K562 (cell line): Measurements from ENCODE around the gene ADAM15. TPM values are rescaled to one million over a fixed set of nuclear protein-coding genes. Genes with fewer than 3 reads are reported as not detected.

ENCODE experiments used
- E2F6 ChIP-seq, 2 experiments: IDR thresholded peaks; 2 replicates each; pipeline ENCODE4 v1.6.1; 2011; ENCODE audit warnings: borderline replicate concordance in 1 of 2, control low read depth in 1 of 2, low read depth in 1 of 2, low read length in 1 of 2, mild to moderate bottlenecking in 1 of 2, mixed read lengths in 1 of 2, moderate library complexity in 1 of 2; ENCODE audit not compliant: insufficient read depth in 1 of 2, insufficient read length in 1 of 2, poor library complexity in 1 of 2, severe bottlenecking in 1 of 2; ENCODE audit errors: extremely low read depth in 1 of 2
- FOSL1 ChIP-seq: fragments of 200-800 bp; sonication (Bioruptor generic); conservative IDR thresholded peaks from 2 replicates; pipeline ENCODE4 v1.6.1; 2016; ENCODE audit warnings: missing genetic modification characterization, missing compliant biosample characterization
- GABPB1 ChIP-seq: sonication (generic); formaldehyde crosslinking; IDR thresholded peaks from 2 replicates; pipeline ENCODE4 v1.8.0; 2022; ENCODE audit warnings: mild to moderate bottlenecking, missing genetic modification reagents
- JUN ChIP-seq, 2 experiments: sonication (generic) in 1 of 2; formaldehyde crosslinking in 1 of 2; IDR thresholded peaks; 2 replicates each; pipeline versions ENCODE4 v1.6.1 to v1.8.0; 2012 to 2022; ENCODE audit warnings: borderline replicate concordance in 2 of 2, mild to moderate bottlenecking in 2 of 2, improper control_type of control experiment in 1 of 2, low read depth in 1 of 2, low read length in 1 of 2, missing genetic modification reagents in 1 of 2
- MAX ChIP-seq: sonication (generic); formaldehyde crosslinking; IDR thresholded peaks from 2 replicates; pipeline ENCODE4 v1.9.0; 2022; ENCODE audit warnings: mild to moderate bottlenecking, missing genetic modification reagents
- PPARD ChIP-seq: fragments of 250-450 bp; sonication (Bioruptor Pico); IDR thresholded peaks from 2 replicates; pipeline ENCODE4 v1.8.0; 2022; ENCODE audit warnings: inconsistent platforms, mild to moderate bottlenecking, moderate library complexity
- RBM25 ChIP-seq: fragments of 200-400 bp; formaldehyde crosslinking; IDR thresholded peaks from 2 replicates; pipeline ENCODE4 v1.6.1; 2018; ENCODE audit warnings: low read length, low read depth, moderate library complexity; ENCODE audit not compliant: severe bottlenecking
- SIN3A ChIP-seq, 2 experiments: fragments of 150-350 bp in 1 of 2; IDR thresholded peaks; 2 replicates each; pipeline ENCODE4 v1.6.1; 2011 to 2016; ENCODE audit warnings: borderline replicate concordance in 2 of 2, low read depth in 2 of 2, low read length in 2 of 2, mild to moderate bottlenecking in 2 of 2, moderate library complexity in 2 of 2; ENCODE audit not compliant: control insufficient read depth in 1 of 2
- SRSF7 ChIP-seq: fragments of 200-400 bp; formaldehyde crosslinking; optimal IDR thresholded peaks from 2 replicates; pipeline ENCODE3; 2017; ENCODE audit warnings: mild to moderate bottlenecking, low read depth, low read length
- TCF3 ChIP-seq: sonication (generic); formaldehyde crosslinking; IDR thresholded peaks from 2 replicates; pipeline ENCODE4 v1.4.0; 2020; ENCODE audit warnings: mild to moderate bottlenecking, missing genetic modification reagents
- ZFX ChIP-seq: sonication (generic); formaldehyde crosslinking; IDR thresholded peaks from 2 replicates; pipeline ENCODE4 v1.8.0; 2022; ENCODE audit warnings: mild to moderate bottlenecking, missing genetic modification reagents, moderate library complexity
- polyA plus RNA-seq, 8 experiments: library from polyadenylated mRNA; depleted of rRNA in 4 of 8; stranded (reverse) in 5 of 8; unstranded in 3 of 8; fragments of >200 nt; fragmentation: Nextera tagmentation in 2 of 8; fragmentation: Illumina TruSeq in 1 of 8; extraction: Ambion mirVana in 2 of 8; extraction: Trizol in 1 of 8; gene quantifications; 2 replicates each; pipeline versions ENCODE4 v1.2.1 to v1.2.3, GENCODE V29; 2011 to 2014; ENCODE audit warnings: inconsistent platforms in 1 of 8, missing spikeins in 1 of 8
- total RNA-seq, 7 experiments: library from RNA; depleted of rRNA in 6 of 7; stranded (reverse); fragments of >200 nt in 6 of 7; fragmentation: Illumina TruSeq in 2 of 7; extraction: Trizol in 2 of 7; gene quantifications; 2 replicates each; pipeline versions ENCODE4 v1.2.1 to v1.2.3, GENCODE V29; 2011 to 2021; ENCODE audit warnings: low replicate concordance in 1 of 7
- TF ChIP-seq, protein P1 (sequence below): fragments of 200-800 bp; sonication (Bioruptor generic); IDR thresholded peaks from 2 replicates; pipeline ENCODE4 v1.6.1; 2016; ENCODE audit warnings: missing genetic modification characterization, missing compliant biosample characterization
- TF ChIP-seq, protein P2 (sequence below): fragments of 250-450 bp; sonication (Bioruptor Pico); IDR thresholded peaks from 2 replicates; pipeline ENCODE4 v1.5.1; 2021; ENCODE audit warnings: mild to moderate bottlenecking

ADAM15 gene
- total and polyA plus RNA-seq, 9 of the 15 experiments (the other 6 are each of a cell fraction or from before 2014, with no cell fraction given), result 0.69 to 72.3 (median 32.8) TPM

GRCh38 chr1:155003766-155004351 is 47.3 kb upstream of the ADAM15 start (continued):
- TF ChIP-seq E2F6 (IDR thresholded peaks at IDR 0.05; ENCODE audit: borderline replicate concordance in 1 of 2, extremely low read depth in 1 of 2, insufficient read depth in 1 of 2, insufficient read length in 1 of 2, low read depth in 1 of 2, low read length in 1 of 2, poor library complexity in 1 of 2, severe bottlenecking in 1 of 2), result no peak
- TF ChIP-seq JUN (IDR thresholded peaks at IDR 0.05; ENCODE audit: borderline replicate concordance, low read depth, low read length), result no peak
- TF ChIP-seq JUN (CRISPR knock-in tag; IDR thresholded peaks at IDR 0.05; ENCODE audit: borderline replicate concordance), result no peak
- peak in 1 of 2 experiments; percentile 77; a peak in 1 of 4 replicates for TF ChIP-seq SIN3A (IDR thresholded peaks at IDR 0.05; ENCODE audit: borderline replicate concordance in 2 of 2, control insufficient read depth in 1 of 2, low read depth in 2 of 2, low read length in 2 of 2)
- 0 out of 2 replicates have a peak, but pooled peaks have one; percentile 19 for TF ChIP-seq FOSL1 (tag)
- TF ChIP-seq RBM25, result no peak
- TF ChIP-seq MAX, result no peak
- TF ChIP-seq TCF3, result no peak
- TF ChIP-seq SRSF7, result no peak
- TF ChIP-seq GABPB1, result peak; percentile 74
- TF ChIP-seq, protein P1, sequence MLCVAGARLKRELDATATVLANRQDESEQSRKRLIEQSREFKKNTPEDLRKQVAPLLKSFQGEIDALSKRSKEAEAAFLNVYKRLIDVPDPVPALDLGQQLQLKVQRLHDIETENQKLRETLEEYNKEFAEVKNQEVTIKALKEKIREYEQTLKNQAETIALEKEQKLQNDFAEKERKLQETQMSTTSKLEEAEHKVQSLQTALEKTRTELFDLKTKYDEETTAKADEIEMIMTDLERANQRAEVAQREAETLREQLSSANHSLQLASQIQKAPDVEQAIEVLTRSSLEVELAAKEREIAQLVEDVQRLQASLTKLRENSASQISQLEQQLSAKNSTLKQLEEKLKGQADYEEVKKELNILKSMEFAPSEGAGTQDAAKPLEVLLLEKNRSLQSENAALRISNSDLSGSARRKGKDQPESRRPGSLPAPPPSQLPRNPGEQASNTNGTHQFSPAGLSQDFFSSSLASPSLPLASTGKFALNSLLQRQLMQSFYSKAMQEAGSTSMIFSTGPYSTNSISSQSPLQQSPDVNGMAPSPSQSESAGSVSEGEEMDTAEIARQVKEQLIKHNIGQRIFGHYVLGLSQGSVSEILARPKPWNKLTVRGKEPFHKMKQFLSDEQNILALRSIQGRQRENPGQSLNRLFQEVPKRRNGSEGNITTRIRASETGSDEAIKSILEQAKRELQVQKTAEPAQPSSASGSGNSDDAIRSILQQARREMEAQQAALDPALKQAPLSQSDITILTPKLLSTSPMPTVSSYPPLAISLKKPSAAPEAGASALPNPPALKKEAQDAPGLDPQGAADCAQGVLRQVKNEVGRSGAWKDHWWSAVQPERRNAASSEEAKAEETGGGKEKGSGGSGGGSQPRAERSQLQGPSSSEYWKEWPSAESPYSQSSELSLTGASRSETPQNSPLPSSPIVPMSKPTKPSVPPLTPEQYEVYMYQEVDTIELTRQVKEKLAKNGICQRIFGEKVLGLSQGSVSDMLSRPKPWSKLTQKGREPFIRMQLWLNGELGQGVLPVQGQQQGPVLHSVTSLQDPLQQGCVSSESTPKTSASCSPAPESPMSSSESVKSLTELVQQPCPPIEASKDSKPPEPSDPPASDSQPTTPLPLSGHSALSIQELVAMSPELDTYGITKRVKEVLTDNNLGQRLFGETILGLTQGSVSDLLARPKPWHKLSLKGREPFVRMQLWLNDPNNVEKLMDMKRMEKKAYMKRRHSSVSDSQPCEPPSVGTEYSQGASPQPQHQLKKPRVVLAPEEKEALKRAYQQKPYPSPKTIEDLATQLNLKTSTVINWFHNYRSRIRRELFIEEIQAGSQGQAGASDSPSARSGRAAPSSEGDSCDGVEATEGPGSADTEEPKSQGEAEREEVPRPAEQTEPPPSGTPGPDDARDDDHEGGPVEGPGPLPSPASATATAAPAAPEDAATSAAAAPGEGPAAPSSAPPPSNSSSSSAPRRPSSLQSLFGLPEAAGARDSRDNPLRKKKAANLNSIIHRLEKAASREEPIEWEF, result no peak
- no peak for TF ChIP-seq PPARD
- TF ChIP-seq, protein P2, sequence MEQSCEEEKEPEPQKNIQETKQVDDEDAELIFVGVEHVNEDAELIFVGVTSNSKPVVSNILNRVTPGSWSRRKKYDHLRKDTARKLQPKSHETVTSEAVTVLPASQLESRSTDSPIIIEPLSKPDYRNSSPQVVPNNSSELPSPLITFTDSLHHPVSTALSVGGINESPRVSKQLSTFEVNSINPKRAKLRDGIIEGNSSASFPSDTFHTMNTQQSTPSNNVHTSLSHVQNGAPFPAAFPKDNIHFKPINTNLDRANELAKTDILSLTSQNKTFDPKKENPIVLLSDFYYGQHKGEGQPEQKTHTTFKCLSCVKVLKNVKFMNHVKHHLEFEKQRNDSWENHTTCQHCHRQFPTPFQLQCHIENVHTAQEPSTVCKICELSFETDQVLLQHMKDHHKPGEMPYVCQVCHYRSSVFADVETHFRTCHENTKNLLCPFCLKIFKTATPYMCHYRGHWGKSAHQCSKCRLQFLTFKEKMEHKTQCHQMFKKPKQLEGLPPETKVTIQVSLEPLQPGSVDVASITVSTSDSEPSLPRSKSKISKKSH (CRISPR knock-in tag), result no peak
- TF ChIP-seq ZFX, result no peak; the same call in 1 of the 2 replicates
